Colonic mucosa (tissue), 4 donors: ENCODE data around the gene CDH4. TPM values are rescaled to one million over a fixed set of nuclear protein-coding genes. Genes with fewer than 3 reads are reported as not detected.

Source experiments
- DNase-seq: peaks from one replicate; pipeline ENCODE4 v3.0.0-alpha.2; 2020
- H3K27ac ChIP-seq: fragments of 200-600 bp; one replicate; pipeline ENCODE4 v1.8.0; 2021
- H3K27me3 ChIP-seq: fragments of 200-600 bp; one replicate; pipeline ENCODE4 v1.8.0; 2021
- H3K36me3 ChIP-seq: fragments of 200-600 bp; one replicate; pipeline ENCODE4 v1.8.0; 2021
- H3K4me1 ChIP-seq: fragments of 200-600 bp; one replicate; pipeline ENCODE4 v1.8.0; 2021; ENCODE audit warnings: mild to moderate bottlenecking
- H3K4me3 ChIP-seq: fragments of 200-600 bp; one replicate; pipeline ENCODE4 v1.8.0; 2021
- H3K9ac ChIP-seq, 2 donors: one replicate each; pipeline ENCODE4 v1.7.0; 2013; ENCODE audit warnings: control low read depth in 2 of 2, low read depth in 2 of 2, low read length in 2 of 2
- H3K9me3 ChIP-seq: fragments of 200-600 bp; one replicate; pipeline ENCODE4 v1.8.0; 2021
- CTCF ChIP-seq: fragments of 200-600 bp; IDR thresholded peaks from one replicate; pipeline ENCODE4 v1.8.0; 2022; ENCODE audit warnings: antibody characterized with exemption, mild to moderate bottlenecking
- intact Hi-C: fragments of 100-400 bp; cut with DNase I; formaldehyde crosslinking; loops from one replicate; pipeline ENCODE4 v1.14.1; 2022
- total RNA-seq, 2 donors: library from RNA; stranded (reverse); fragmentation: NEBNext Ultra II Directional in 1 of 2; extraction: Animal tissue kit (Norgen Biotek cat#: 25700) in 1 of 2; gene quantifications; one replicate each; pipeline ENCODE4 v1.2.1, GENCODE V29; 2021
- donor health status: healthy.
- donor health status: DM: no; HTN: no; CAD: no.
- donor health status: DM: no; HTN: no; CAD: no.

CDH4 gene
- total RNA-seq, 2 donors from 2014 or later, result 0.08 TPM; not detected in 1

- H3K27me3 ChIP-seq, result no peaks in the 10 kb centered on the region
- no peak overlapping the region for H3K27ac ChIP-seq
- intact Hi-C loops, result no loop called here
- H3K9ac ChIP-seq, result no peak overlapping the region
- no peak overlapping the region for H3K4me3 ChIP-seq
- no peaks in the 10 kb centered on the region for H3K4me1 ChIP-seq
- H3K9me3 ChIP-seq, result no peaks in the 10 kb centered on the region
- no peak for DNase-seq
- no peak for TF ChIP-seq CTCF
- H3K36me3 ChIP-seq, result no peaks in the 10 kb centered on the region
These were observed 189.5 kb downstream of the CDH4 start for GRCh38 chr20:61441537-61441936.

- DNase-seq, result no peak
- no peaks in the 10 kb centered on the region for H3K9me3 ChIP-seq
- H3K4me3 ChIP-seq, result no peak overlapping the region
- no peak for TF ChIP-seq CTCF
- no peaks in the 10 kb centered on the region for H3K4me1 ChIP-seq
- H3K27me3 ChIP-seq, result no peaks in the 10 kb centered on the region
- no peak overlapping the region for H3K9ac ChIP-seq
- H3K27ac ChIP-seq, result no peak overlapping the region
- no peaks in the 10 kb centered on the region for H3K36me3 ChIP-seq
- intact Hi-C loops, result no loop called here
These were observed 190.1 kb downstream of the CDH4 start for GRCh38 chr20:61442075-61442670.

- TF ChIP-seq CTCF, result no peak
- H3K4me3 ChIP-seq, result no peak overlapping the region
- no peak for DNase-seq
- intact Hi-C loops, result no loop called here
- H3K4me1 ChIP-seq, result no peaks in the 10 kb centered on the region
- no peak overlapping the region for H3K27ac ChIP-seq
- no peaks in the 10 kb centered on the region for H3K27me3 ChIP-seq
- no peak overlapping the region for H3K9ac ChIP-seq
- no peaks in the 10 kb centered on the region for H3K36me3 ChIP-seq
- no peaks in the 10 kb centered on the region for H3K9me3 ChIP-seq
These were observed 190.7 kb downstream of the CDH4 start for GRCh38 chr20:61442718-61443117.

- intact Hi-C loops, result no loop called here
- H3K27me3 ChIP-seq, result no peaks in the 10 kb centered on the region
- H3K27ac ChIP-seq, result no peak overlapping the region
- no peaks in the 10 kb centered on the region for H3K9me3 ChIP-seq
- TF ChIP-seq CTCF, result no peak
- no peak overlapping the region for H3K9ac ChIP-seq
- no peak for DNase-seq
- H3K4me3 ChIP-seq, result no peak overlapping the region
- no peaks in the 10 kb centered on the region for H3K36me3 ChIP-seq
- no peaks in the 10 kb centered on the region for H3K4me1 ChIP-seq
These were observed 191.5 kb downstream of the CDH4 start for GRCh38 chr20:61443443-61444126.

GRCh38 chr20:61444637-61445036 is 192.6 kb downstream of the CDH4 start:
- Histone ChIP-seq H3K4me1 (no peaks in the 10 kb centered on the region), H3K9me3 (no peaks in the 10 kb centered on the region), H3K9ac (no peak overlapping the region), H3K36me3 (no peaks in the 10 kb centered on the region), H3K4me3 (no peak overlapping the region), H3K27me3 (no peaks in the 10 kb centered on the region), H3K27ac (no peak overlapping the region)
- intact Hi-C loops, result no loop called here
- DNase-seq, result no peak
- no peak for TF ChIP-seq CTCF
